GM21447 (cell line): Measurements from ENCODE around the gene OR8B3.
A peak's percentile ranks its signal among the peaks of the same experiment; 100 is the strongest.
"Not testable (repeated sequence)": the region's sequence is repeated elsewhere in the genome, so short reads cannot be mapped to it uniquely, and the experiment has no call there.

ENCODE experiments used
- ATAC-seq: cut with Tn5 transposase; IDR thresholded peaks from one replicate; pipeline ENCODE4 v1.9.1; 2021; ENCODE audit not compliant: unreplicated experiment

OR8B3 gene

DNA sequence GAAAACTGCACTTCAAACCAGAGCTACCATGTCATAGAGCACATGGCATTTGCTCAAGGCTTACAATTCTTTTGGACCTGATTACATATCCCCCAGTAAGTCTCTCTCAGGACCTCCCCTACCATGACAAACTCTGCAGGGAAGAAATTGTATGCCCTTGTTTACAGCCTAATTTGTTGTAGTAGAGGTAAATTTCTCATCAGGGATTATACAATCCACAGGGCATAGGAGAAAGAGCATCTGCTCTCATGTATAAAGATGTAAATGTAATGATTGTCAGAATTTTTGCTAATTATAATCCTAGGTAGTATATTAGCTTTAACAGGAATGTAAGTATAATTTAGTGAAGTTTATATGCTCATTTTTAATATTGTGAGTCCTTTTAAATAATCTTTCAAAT is at the start of gene OR8B3:
Gene OR8B3, minus strand, starts transcription at position 101 of the 400 bp plus-strand sequence. CDS start 1,673 bp downstream, outside the sequence.
- no peak for ATAC-seq

- ATAC-seq: no peak
Measured at GRCh38 chr11:124446916-124447315, 48.1 kb upstream of the OR8B3 start.

DNA sequence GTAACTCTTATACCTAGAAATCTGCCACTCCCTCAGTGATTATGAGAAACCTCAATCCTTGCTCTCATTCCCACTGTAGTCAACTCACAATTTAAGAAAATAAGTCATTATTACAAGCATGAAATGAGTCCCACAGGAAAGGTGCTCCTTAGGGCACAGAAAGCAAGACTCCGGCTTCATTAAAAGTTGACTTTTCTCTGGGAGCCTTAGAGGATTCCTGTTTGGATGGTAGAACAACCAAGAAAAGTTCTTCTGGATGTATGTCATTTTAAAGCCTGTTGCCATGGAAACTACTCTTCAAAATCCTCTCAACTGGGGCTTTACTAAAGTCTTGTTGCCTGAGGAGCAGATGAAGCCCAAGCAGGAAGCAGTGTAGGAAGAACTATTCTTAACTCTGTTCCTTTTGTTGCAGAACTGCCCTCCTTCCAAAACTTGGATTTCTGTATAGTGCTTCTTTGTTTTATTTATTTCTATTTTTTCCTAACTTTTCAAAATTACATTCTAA is 46.9 kb upstream of the OR8B3 start, which contains the start of gene OR8B8:
Gene OR8B8, minus strand, starts transcription at position 51 of the 505 bp plus-strand sequence. CDS start 4,611 bp downstream, outside the sequence.
- no peak for ATAC-seq

- no peak for ATAC-seq
Measured at GRCh38 chr11:124442847-124443246, 44.0 kb upstream of the OR8B3 start.

DNA sequence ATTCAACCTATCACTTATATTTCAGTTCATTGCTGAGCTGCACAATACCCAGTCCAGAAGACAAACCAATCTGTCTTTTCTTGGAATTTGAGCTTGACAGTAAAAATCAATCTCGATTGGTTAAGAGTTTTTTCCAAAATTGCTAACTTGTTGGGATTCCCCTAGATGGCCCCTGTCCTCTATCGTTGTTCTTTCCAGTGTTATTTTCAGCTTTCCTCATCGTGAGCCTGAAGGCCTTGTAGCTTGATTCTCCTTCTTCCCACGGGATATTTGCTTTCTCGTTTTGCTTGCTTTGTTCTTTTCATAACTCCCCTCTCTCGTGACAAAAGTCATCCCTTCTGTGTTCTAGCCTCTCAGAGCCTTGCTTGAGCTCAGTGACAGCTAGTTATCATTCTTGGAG is 43.6 kb upstream of the OR8B3 start:
- ATAC-seq: no peak

DNA sequence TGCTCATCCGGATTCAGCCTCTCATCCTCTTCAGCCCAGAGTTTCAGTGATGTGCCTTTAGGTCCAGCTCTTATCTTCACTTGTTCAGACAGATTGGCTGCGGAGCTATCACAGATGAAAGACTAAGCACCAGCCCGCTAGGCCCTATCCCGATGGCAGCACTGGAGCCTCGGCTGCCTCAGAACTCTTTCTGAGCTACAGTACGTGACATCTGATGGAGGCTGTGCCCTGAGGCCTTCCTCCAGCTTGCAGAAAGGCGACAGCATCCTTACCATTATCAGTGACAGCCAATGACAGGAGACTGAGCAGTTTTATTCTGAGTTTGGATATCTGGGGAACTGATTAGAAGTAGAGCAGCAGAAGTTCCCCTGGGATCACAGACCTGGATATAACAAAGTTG is 42.7 kb upstream of the OR8B3 start:
- ATAC-seq: no peak

DNA sequence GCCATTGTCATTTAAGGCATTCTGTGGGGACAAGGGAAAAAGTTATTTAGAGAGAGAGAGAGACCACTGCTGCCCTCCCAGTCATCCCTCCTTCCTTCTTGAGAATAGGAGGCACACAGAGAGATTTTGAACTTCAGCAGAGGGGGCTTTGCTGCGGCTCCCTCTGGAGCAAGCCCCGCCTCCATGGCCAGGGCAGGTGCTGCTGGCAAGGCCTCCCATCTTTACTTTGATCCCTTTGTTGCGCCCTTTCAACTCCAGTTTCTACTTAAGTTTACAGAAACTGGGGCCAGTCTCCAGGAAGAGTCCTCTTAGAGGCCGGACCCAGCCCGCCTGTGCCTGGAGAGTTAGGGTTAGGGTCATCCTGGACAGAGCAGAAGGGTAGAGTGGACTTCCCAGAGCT is 42.3 kb upstream of the OR8B3 start:
- ATAC-seq: no peak

DNA sequence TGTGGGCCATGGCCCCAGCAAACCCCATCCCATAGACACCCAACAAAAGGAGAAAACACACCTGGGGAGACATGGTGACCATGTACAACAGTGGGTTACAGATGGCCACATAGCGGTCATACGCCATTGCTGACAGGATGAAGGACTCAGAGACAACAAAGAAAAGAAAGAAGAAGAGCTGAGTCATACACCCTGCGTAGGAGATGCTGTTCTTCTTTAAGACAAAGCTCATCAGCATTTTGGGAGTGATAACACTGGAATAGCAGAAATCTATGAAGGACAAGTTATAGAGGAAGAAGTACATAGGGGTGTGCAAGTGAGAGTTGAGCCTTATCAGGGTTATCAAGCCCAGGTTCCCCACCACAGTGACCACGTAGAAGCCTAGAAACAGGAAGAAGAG is 41.8 kb upstream of the OR8B3 start:
- ATAC-seq: no peak

DNA sequence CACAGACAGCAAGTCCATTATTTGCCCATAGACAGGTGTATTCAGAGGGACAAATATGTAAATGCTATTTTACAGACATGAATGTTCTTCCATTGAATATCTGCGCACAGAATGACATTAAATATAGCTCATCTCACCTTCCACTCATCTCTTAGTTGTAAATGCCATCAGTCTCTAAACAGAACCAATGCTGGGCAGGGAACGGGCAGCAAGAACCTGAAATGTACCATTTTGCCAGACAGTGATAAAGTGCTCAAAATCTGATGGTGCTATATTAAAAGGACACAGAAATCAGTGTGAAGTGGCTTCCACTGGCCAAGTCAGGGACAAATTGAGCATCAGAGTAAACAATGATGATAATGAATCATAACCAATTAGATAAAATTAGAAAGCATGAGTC is 35.9 kb upstream of the OR8B3 start:
- ATAC-seq: no peak

DNA sequence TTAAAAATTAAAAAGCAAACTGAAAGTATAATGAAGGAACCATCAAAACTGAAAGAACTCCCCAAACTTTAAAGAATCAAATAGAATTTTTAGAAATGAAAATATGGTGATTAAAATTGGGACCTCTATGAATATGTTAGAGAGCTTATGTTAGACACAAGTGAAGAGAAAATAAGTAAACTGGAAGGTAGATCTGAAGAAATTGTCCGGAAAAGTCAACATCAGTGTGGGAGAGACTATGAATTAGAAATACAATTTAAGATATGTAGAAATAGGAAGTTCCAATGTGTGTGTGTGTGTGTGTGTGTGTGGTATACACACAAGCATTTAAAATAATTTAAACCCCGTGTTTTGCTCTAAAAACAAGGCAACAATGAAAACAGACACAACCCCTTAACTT is 30.8 kb upstream of the OR8B3 start:
- ATAC-seq: no peak

DNA sequence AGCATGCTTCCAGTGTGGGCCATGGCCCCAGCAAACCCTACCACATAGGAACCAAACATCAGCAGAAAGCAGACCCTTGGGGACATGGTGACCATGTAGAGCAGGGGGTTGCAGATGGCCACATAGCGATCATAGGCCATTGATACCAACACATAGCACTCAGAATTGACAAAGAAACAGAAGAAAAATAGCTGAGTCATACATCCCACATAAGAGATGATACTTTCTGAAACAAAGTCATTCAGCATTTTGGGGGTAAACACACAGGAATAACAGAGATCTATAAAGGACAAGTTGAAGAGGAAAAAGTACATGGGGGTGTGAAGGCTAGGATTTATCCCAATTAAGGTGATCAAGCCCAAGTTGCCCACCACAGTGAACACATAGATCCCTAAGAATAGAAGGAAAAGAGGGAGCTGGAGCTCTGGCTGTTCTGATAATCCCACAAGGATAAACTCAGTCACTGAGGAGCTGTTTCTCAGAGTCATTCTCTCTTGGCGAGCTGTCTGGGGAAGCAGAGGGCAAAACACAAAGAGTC is 25.6 kb upstream of the OR8B3 start, which contains the start of gene OR8B4:
Gene OR8B4, minus strand, starts transcription at position 488 of the 538 bp plus-strand sequence. Its CDS starts 0 bp downstream, at position 488.
- no peak for ATAC-seq

- no peak for ATAC-seq
Measured at GRCh38 chr11:124421043-124421442, 22.2 kb upstream of the OR8B3 start.

- no peak for ATAC-seq
Measured at GRCh38 chr11:124415356-124415923, 16.6 kb upstream of the OR8B3 start.

GRCh38 chr11:124409906-124410305 is 11.1 kb upstream of the OR8B3 start:
- ATAC-seq: no peak

GRCh38 chr11:124405581-124405980 is 6.8 kb upstream of the OR8B3 start:
- no peak for ATAC-seq

DNA sequence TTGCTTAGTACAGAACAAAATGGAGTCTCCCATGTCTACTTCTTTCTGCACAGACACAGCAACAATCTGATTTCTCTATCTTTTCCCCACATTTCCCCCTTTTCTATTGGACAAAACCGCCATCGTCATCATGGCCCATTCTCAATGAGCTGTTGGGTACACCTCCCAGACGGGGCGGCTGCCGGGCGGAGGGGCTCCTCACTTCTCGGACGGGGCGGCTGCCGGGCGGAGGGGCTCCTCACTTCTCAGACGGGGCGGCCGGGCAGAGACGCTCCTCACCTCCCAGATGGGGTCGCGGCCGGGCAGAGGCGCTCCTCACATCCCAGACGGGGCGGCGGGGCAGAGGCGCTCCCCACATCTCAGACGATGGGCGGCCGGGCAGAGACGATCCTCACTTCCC is 4.4 kb upstream of the OR8B3 start:
- ATAC-seq: not testable (repeated sequence)

DNA sequence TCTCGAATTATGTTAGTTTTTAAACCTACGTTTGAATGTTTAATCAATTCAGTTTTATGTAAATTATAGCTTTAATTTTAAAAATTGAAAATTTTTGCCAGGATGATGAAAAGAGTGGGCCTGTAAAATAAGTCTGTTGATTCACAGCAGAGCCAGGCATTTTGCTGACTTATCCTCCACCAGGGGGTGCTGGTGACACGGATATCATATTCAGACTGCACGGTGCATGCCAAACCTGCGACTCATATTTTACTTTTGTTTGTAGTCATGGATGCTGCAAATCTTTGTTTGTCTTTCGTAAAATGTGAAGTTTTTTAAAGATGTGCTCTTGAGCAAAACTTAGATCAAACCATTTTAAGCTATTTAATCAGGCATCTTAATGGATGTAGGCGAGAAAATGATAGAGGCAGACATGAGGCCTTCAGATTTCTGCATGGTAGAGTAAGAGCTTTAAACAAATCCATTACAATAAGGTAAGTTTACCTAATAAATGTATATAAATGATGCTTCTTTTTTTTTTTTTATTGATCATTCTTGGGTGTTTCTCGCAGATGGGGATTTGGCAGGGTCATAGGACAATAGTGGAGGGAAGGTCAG is 3.6 kb upstream of the OR8B3 start:
- peak; percentile 87 for ATAC-seq

GRCh38 chr11:124396847-124397246 is 2.0 kb downstream of the OR8B3 start:
- ATAC-seq: not testable (repeated sequence)

- no peak for ATAC-seq
Measured at GRCh38 chr11:124394408-124394807, 4.4 kb downstream of the OR8B3 start.

DNA sequence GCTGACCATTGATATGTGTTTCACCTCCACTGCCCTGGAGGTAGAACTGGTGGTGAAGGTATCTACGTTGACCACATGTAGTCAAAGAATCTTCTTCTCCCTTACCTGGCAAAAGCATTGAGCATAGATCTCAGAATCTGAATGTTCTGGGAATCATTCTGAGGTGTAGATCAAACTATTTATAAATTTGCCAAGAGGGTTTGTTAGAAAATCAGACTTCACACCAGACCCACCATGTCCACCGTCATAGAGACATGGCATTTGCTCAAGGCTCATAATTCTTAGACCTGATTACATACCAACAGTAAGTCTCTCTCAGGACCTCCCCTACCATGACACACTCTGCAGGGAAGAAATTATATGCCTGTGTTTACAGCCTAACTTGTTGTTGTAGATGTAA is 14.4 kb downstream of the OR8B3 start, which contains the start of gene OR8B2:
Gene OR8B2, minus strand, starts transcription at position 101 of the 400 bp plus-strand sequence. CDS start 1,156 bp downstream, outside the sequence.
- no peak for ATAC-seq

DNA sequence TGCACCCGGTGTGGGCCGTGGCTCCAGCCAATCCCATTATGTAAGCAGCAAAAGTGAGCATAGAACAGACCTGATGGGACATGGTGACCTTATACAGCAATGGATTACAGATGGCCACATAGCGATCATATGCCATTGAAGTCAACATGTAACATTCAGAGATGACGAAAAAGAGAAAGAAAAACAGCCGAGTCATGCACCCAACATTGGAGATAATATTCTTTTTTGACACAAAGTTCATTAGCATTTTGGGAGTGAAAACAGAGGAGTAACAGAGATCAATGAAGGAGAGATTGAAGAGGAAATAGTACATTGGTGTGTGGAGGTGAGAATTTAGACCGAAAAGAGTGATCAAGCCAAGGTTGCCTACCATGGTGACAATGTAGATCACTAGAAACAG is 16.0 kb downstream of the OR8B3 start:
- ATAC-seq: not testable (repeated sequence)

- ATAC-seq: no peak
Measured at GRCh38 chr11:124380585-124380984, 18.2 kb downstream of the OR8B3 start.
